Keratinocyte (primary cell): ENCODE data around the gene ZNF57. TPM values are rescaled to one million over a fixed set of nuclear protein-coding genes. Genes with fewer than 3 reads are reported as not detected.

ENCODE experiments used
- DNase-seq: peaks from one replicate; pipeline ENCODE4 v3.0.0-alpha.2; 2011; ENCODE audit warnings: low read depth, missing footprints, low spot score
- FAIRE-seq: peaks from 2 replicates; lab custom pipeline; 2011; peaks lifted over from hg19 to GRCh38; lab: Jason Lieb, UNC
- H2AFZ ChIP-seq: 2 replicates; pipeline ENCODE4 v1.6.0; 2012; ENCODE audit warnings: low read length, control low read depth, inconsistent platforms; ENCODE audit not compliant: control insufficient read depth
- H3K27ac ChIP-seq: 2 replicates; pipeline ENCODE4 v1.5.1; 2011; ENCODE audit warnings: low read length; ENCODE audit not compliant: control insufficient read depth, insufficient read depth
- H3K27me3 ChIP-seq: 3 replicates; pipeline ENCODE4 v1.6.0; 2011; ENCODE audit warnings: low read length; ENCODE audit not compliant: control insufficient read depth, insufficient read depth; ENCODE audit errors: extremely low read depth
- H3K36me3 ChIP-seq, 2 experiments: 2 replicates in 1 of 2; 3 replicates in 1 of 2; pipeline ENCODE4 v1.5.1; 2011; ENCODE audit warnings: low read length in 2 of 2, mild to moderate bottlenecking in 1 of 2; ENCODE audit not compliant: control insufficient read depth in 2 of 2, insufficient read depth in 2 of 2; ENCODE audit errors: extremely low read depth in 1 of 2
- H3K4me1 ChIP-seq: 3 replicates; pipeline ENCODE4 v1.5.1; 2011; ENCODE audit warnings: low read length; ENCODE audit not compliant: control insufficient read depth, insufficient read depth; ENCODE audit errors: extremely low read depth
- H3K4me2 ChIP-seq: 3 replicates; pipeline ENCODE4 v1.6.0; 2011; ENCODE audit warnings: low read depth, low read length; ENCODE audit not compliant: control insufficient read depth, insufficient read depth; ENCODE audit errors: extremely low read depth
- H3K4me3 ChIP-seq, 3 experiments: fragments of 200-600 bp in 1 of 3; sonication (generic) in 1 of 3; 2 replicates in 2 of 3; 3 replicates in 1 of 3; pipeline ENCODE4 v1.5.1; 2011 to 2016; ENCODE audit warnings: low read length in 3 of 3, mild to moderate bottlenecking in 3 of 3, control low read depth in 2 of 3, inconsistent platforms in 1 of 3, low read depth in 1 of 3, mixed read lengths in 1 of 3, mixed run types in 1 of 3, moderate library complexity in 1 of 3; ENCODE audit not compliant: control insufficient read depth in 2 of 3, insufficient read depth in 2 of 3; ENCODE audit errors: extremely low read depth in 1 of 3
- H3K79me2 ChIP-seq: 2 replicates; pipeline ENCODE4 v1.6.0; 2012; ENCODE audit warnings: low read length; ENCODE audit not compliant: control insufficient read depth, insufficient read depth
- H3K9ac ChIP-seq: 3 replicates; pipeline ENCODE4 v1.6.0; 2011; ENCODE audit warnings: low read length; ENCODE audit not compliant: control insufficient read depth, insufficient read depth; ENCODE audit errors: extremely low read depth
- H3K9me1 ChIP-seq: 3 replicates; pipeline ENCODE4 v1.6.0; 2011; ENCODE audit warnings: low read length; ENCODE audit not compliant: control insufficient read depth, insufficient read depth; ENCODE audit errors: extremely low read depth
- H3K9me3 ChIP-seq: 2 replicates; pipeline ENCODE4 v1.5.1; 2012; ENCODE audit warnings: low read depth, low read length; ENCODE audit not compliant: control insufficient read depth
- H4K20me1 ChIP-seq: 3 replicates; pipeline ENCODE4 v1.6.0; 2011; ENCODE audit warnings: low read length; ENCODE audit not compliant: control insufficient read depth, insufficient read depth; ENCODE audit errors: extremely low read depth
- CTCF ChIP-seq, 3 experiments: IDR thresholded peaks in 1 of 3; conservative IDR thresholded peaks in 1 of 3; optimal IDR thresholded peaks in 1 of 3; 2 replicates in 2 of 3; 3 replicates in 1 of 3; pipeline versions ENCODE3 to v1.5.1; 2011; ENCODE audit warnings: low read length in 3 of 3, mild to moderate bottlenecking in 3 of 3, moderate library complexity in 2 of 3, control low read depth in 1 of 3, inconsistent platforms in 1 of 3; ENCODE audit not compliant: insufficient read depth in 2 of 3; ENCODE audit errors: extremely low read depth in 1 of 3
- EZH2 ChIP-seq: IDR thresholded peaks from one replicate; pipeline ENCODE4 v1.6.1; 2012; ENCODE audit warnings: inconsistent platforms, mild to moderate bottlenecking, low read length, moderate library complexity
- dilution Hi-C: fragments of 300-500 bp; cut with MboI; formaldehyde crosslinking; loops from one replicate; pipeline ENCODE4 v1.7.0; 2020; ENCODE audit warnings: low sequenced_read_pairs; ENCODE audit not compliant: extremely low pct_ligation_motif_present
- polyA plus RNA-seq, 5 experiments: library from polyadenylated mRNA; depleted of rRNA in 3 of 5; stranded (reverse) in 3 of 5; stranded (forward) in 1 of 5; unstranded in 1 of 5; fragments of >200 nt; gene quantifications; 1 replicate in 1 of 5; 2 replicates in 3 of 5; 3 replicates in 1 of 5; pipeline versions ENCODE4 v1.2.1 to v1.2.3, GENCODE V29; 2011 to 2012; ENCODE audit warnings: missing spikeins in 2 of 5, low read depth in 1 of 5, low replicate concordance in 1 of 5

Gene ZNF57
- polyA plus RNA-seq, 1 donor (not counting 4 experiments of a cell fraction or from before 2014, with no cell fraction given): 9.7 TPM

GRCh38 chr19:2926341-2927031 lies 25.8 kb downstream of the ZNF57 start:
- Histone ChIP-seq H2AFZ (no peak overlapping the region), H3K9me1 (no peaks in the 10 kb centered on the region), H3K27me3 (no peaks in the 10 kb centered on the region), H3K4me1 (peaks cover 12% of the 10 kb centered on the region), H3K4me3 (no peak overlapping the region), H3K79me2 (no peaks in the 10 kb centered on the region), H4K20me1 (no peaks in the 10 kb centered on the region), H3K4me2 (no peak overlapping the region), H3K36me3 (peaks cover 0 to 2% of the 10 kb centered on the region in 2 experiments), H3K9me3 (no peaks in the 10 kb centered on the region), H3K9ac (no peak overlapping the region), H3K27ac (no peak overlapping the region)
- DNase-seq (no peak), FAIRE-seq (no peak)
- TF ChIP-seq CTCF (optimal IDR thresholded peaks at IDR 0.05 in 1 of 3, IDR thresholded peaks at IDR 0.05 in 1 of 3, conservative IDR thresholded peaks at IDR 0.05 in 1 of 3; ENCODE audit: extremely low read depth in 1 of 3, insufficient read depth in 2 of 3, low read length in 3 of 3) (no peak), EZH2 (no peak)
- dilution Hi-C loops: no loop called here

- H3K27ac ChIP-seq: no peak overlapping the region
- H2AFZ ChIP-seq: no peak overlapping the region
- no peak overlapping the region for H3K4me2 ChIP-seq
- peaks cover 12% of the 10 kb centered on the region for H3K4me1 ChIP-seq
- H3K36me3 ChIP-seq: peaks cover 0 to 2% of the 10 kb centered on the region in 2 experiments
- no peaks in the 10 kb centered on the region for H3K79me2 ChIP-seq
- H3K9me1 ChIP-seq: no peaks in the 10 kb centered on the region
- no peaks in the 10 kb centered on the region for H3K27me3 ChIP-seq
- H3K9me3 ChIP-seq: no peaks in the 10 kb centered on the region
- no peak overlapping the region for H3K4me3 ChIP-seq
- DNase-seq: no peak
- dilution Hi-C loops: no loop called here
- H3K9ac ChIP-seq: no peak overlapping the region
- TF ChIP-seq CTCF (optimal IDR thresholded peaks at IDR 0.05 in 1 of 3, IDR thresholded peaks at IDR 0.05 in 1 of 3, conservative IDR thresholded peaks at IDR 0.05 in 1 of 3; ENCODE audit: extremely low read depth in 1 of 3, insufficient read depth in 2 of 3, low read length in 3 of 3) (no peak), EZH2 (no peak)
- no peak for FAIRE-seq
- H4K20me1 ChIP-seq: no peaks in the 10 kb centered on the region
These were observed 26.3 kb downstream of the ZNF57 start for GRCh38 chr19:2927032-2927430.
